MM.1S (cell line): ENCODE measurements around the gene NRG2.

Experiments used
- DNase-seq: peaks from one replicate; pipeline ENCODE4 v3.0.0-alpha.2; 2015
- H2AFZ ChIP-seq: fragments of 300-600 bp; sonication (generic); 2 replicates; pipeline ENCODE4 v1.6.0; 2016; ENCODE audit warnings: antibody characterized with exemption, low read length
- H3F3A ChIP-seq: fragments of 300-600 bp; sonication (generic); 2 replicates; pipeline ENCODE4 v1.6.1; 2016; ENCODE audit warnings: mild to moderate bottlenecking, antibody characterized with exemption, low read length, moderate library complexity, mixed read lengths; ENCODE audit not compliant: insufficient read depth
- H3K27ac ChIP-seq: fragments of 300-600 bp; sonication (generic); 2 replicates; pipeline ENCODE4 v1.5.1; 2016; ENCODE audit warnings: mild to moderate bottlenecking, low read length
- H3K27me3 ChIP-seq: fragments of 300-600 bp; sonication (generic); replicated peaks from 2 replicates; pipeline ENCODE4 v1.6.0; 2016; ENCODE audit warnings: low read length; ENCODE audit not compliant: insufficient read depth
- H3K36me3 ChIP-seq: fragments of 300-600 bp; sonication (generic); replicated peaks from 2 replicates; pipeline ENCODE4 v1.6.1; 2016; ENCODE audit warnings: mild to moderate bottlenecking, low read length, mixed read lengths; ENCODE audit not compliant: insufficient read depth
- H3K4me1 ChIP-seq: fragments of 300-600 bp; sonication (generic); 2 replicates; pipeline ENCODE4 v1.6.1; 2016; ENCODE audit warnings: low read length, mixed read lengths
- H3K4me2 ChIP-seq: fragments of 300-600 bp; sonication (generic); 2 replicates; pipeline ENCODE4 v1.6.0; 2016; ENCODE audit warnings: low read depth, low read length
- H3K4me3 ChIP-seq: fragments of 300-600 bp; sonication (generic); 2 replicates; pipeline ENCODE4 v1.5.1; 2016; ENCODE audit warnings: low read length, mixed read lengths
- H3K79me2 ChIP-seq: fragments of 300-600 bp; sonication (generic); 2 replicates; pipeline ENCODE4 v1.6.1; 2016; ENCODE audit warnings: mixed run types, low read length, mixed read lengths
- H3K9ac ChIP-seq: fragments of 300-600 bp; sonication (generic); 2 replicates; pipeline ENCODE4 v1.6.1; 2016; ENCODE audit warnings: low read length, mixed read lengths
- H3K9me2 ChIP-seq: fragments of 300-600 bp; sonication (generic); replicated peaks from 2 replicates; pipeline ENCODE4 v1.6.1; 2016; ENCODE audit warnings: mild to moderate bottlenecking, low read length, mixed read lengths; ENCODE audit not compliant: insufficient read depth
- H3K9me3 ChIP-seq: fragments of 300-600 bp; sonication (generic); replicated peaks from 2 replicates; pipeline ENCODE4 v1.6.1; 2016; ENCODE audit warnings: mild to moderate bottlenecking, low read length, mixed read lengths; ENCODE audit not compliant: insufficient read depth
- H4K20me1 ChIP-seq: fragments of 300-600 bp; sonication (generic); 2 replicates; pipeline ENCODE4 v1.6.1; 2016; ENCODE audit warnings: mild to moderate bottlenecking, low read length, moderate library complexity, mixed read lengths; ENCODE audit not compliant: insufficient read depth
- EZH2 ChIP-seq: fragments of 300-600 bp; sonication (generic); optimal IDR thresholded peaks from 2 replicates; pipeline ENCODE3; 2017; ENCODE audit warnings: low read depth, mild to moderate bottlenecking, antibody characterized with exemption, low read length, mixed read lengths
- EZH2phosphoT487 ChIP-seq: fragments of 300-600 bp; sonication (generic); IDR thresholded peaks from 2 replicates; pipeline ENCODE4 v1.6.1; 2018; ENCODE audit warnings: antibody characterized with exemption, low read length
- TF ChIP-seq, protein P1 (sequence below): fragments of 300-600 bp; sonication (generic); IDR thresholded peaks from 2 replicates; pipeline ENCODE4 v1.5.1; 2016; ENCODE audit warnings: antibody characterized with exemption, low read length, mixed read lengths

Gene NRG2

DNA sequence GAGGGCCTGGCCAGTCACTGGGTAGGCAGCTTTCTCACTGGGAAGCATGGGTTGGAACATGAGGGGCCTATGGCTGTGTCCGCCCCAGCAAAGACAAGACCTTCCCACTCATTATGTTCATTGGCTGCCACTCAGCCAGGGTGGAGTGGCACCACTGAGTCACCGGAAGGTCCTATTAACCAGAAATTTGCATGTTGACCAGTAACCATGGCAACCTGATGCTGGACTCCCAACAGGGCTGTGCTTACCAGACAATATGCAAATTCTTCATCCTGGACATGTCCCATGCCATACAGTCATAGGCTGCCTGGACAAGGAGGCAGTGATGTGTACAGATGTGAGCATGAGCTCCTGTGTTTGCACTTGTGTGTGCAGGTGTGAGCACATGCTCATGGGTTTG is 180.8 kb downstream of the NRG2 start:
- Histone ChIP-seq H3K27ac (no peak overlapping the region), H3K9me3 (no peaks in the 10 kb centered on the region), H3K36me3 (no peaks in the 10 kb centered on the region), H3K4me3 (no peak overlapping the region), H3F3A (no peaks in the 10 kb centered on the region), H3K9ac (no peak overlapping the region), H3K9me2 (no peaks in the 10 kb centered on the region), H3K4me2 (no peak overlapping the region), H4K20me1 (no peaks in the 10 kb centered on the region), H3K27me3 (no peaks in the 10 kb centered on the region), H3K79me2 (no peaks in the 10 kb centered on the region), H3K4me1 (0 out of 2 replicates have a peak, but pooled peaks cover 4% of the 10 kb centered on the region), H2AFZ (no peak overlapping the region)
- DNase-seq: no peak
- TF ChIP-seq, protein P1, sequence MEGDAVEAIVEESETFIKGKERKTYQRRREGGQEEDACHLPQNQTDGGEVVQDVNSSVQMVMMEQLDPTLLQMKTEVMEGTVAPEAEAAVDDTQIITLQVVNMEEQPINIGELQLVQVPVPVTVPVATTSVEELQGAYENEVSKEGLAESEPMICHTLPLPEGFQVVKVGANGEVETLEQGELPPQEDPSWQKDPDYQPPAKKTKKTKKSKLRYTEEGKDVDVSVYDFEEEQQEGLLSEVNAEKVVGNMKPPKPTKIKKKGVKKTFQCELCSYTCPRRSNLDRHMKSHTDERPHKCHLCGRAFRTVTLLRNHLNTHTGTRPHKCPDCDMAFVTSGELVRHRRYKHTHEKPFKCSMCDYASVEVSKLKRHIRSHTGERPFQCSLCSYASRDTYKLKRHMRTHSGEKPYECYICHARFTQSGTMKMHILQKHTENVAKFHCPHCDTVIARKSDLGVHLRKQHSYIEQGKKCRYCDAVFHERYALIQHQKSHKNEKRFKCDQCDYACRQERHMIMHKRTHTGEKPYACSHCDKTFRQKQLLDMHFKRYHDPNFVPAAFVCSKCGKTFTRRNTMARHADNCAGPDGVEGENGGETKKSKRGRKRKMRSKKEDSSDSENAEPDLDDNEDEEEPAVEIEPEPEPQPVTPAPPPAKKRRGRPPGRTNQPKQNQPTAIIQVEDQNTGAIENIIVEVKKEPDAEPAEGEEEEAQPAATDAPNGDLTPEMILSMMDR: no peak
- TF ChIP-seq EZH2phosphoT487: no peak
- no peak for TF ChIP-seq EZH2

DNA sequence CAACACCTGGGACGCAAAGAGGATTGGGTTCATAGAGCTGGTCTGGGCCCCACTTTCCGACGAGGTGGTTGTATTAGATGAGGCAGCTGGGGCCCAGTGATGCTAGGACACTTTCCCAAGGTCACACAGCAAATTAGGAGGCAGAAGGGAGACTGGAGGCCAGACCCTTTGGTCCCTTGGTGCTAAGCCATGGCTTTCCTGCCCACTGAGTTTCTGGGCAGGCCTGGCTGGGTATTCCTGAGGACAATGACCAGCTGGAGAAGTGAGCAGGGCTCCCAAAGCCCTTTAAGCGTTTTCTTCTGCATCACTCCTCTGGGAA is 181.3 kb downstream of the NRG2 start:
- H3K9me3 ChIP-seq: no peaks in the 10 kb centered on the region
- no peaks in the 10 kb centered on the region for H3K36me3 ChIP-seq
- H3K4me3 ChIP-seq: no peak overlapping the region
- H3K9ac ChIP-seq: no peak overlapping the region
- 0 out of 2 replicates have a peak, but pooled peaks cover 4% of the 10 kb centered on the region for H3K4me1 ChIP-seq
- no peak overlapping the region for H3K27ac ChIP-seq
- no peaks in the 10 kb centered on the region for H3K9me2 ChIP-seq
- no peaks in the 10 kb centered on the region for H4K20me1 ChIP-seq
- H3K27me3 ChIP-seq: no peaks in the 10 kb centered on the region
- no peak overlapping the region for H3K4me2 ChIP-seq
- no peaks in the 10 kb centered on the region for H3K79me2 ChIP-seq
- DNase-seq: no peak
- H3F3A ChIP-seq: no peaks in the 10 kb centered on the region
- no peak overlapping the region for H2AFZ ChIP-seq
- TF ChIP-seq, protein P1: no peak
- TF ChIP-seq EZH2phosphoT487: no peak
- TF ChIP-seq EZH2: no peak

DNA sequence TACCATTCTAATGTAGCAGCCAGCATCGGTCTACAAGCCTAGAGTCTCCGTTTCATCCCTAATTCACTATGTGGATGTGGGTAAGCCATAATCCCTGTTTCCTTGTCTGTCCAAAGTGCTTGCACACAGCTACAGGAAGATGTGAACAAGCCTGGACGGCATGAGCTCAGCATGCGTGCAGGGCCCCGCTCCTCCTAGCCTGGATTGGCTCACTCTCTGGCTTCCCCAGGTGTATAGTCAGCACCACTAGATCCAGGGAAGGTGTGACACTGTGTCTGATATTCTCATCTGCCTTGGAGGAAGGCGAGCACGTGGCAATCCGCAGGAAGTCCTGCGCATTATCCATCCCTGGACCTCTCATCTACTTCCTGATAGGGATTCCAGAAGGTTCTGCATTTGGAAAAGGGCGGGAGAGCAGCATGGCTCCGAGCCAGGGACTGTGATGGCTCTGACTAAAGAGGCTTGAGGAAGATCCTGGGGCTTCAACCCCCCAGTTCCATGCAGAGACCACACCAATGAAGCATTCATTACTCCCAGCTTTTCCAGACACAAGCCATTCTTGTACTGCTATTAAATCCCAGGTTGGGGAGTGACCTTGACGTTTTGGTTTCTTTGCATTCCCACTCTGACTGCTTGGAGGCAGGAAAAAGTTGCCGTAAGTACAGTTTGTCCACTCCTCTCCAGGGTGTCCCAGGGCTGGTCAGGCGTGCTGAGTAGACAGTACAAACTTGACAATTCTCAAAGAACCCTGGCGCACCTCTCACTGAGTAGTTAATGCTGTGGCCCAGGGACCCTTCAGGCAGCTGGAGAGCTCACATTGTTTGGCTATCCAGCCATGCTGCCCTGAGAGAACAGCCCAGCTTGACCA is 181.8 kb downstream of the NRG2 start:
- Histone ChIP-seq H3K79me2 (no peaks in the 10 kb centered on the region), H3K4me3 (no peak overlapping the region), H3F3A (no peaks in the 10 kb centered on the region), H3K36me3 (no peaks in the 10 kb centered on the region), H4K20me1 (no peaks in the 10 kb centered on the region), H3K4me1 (0 out of 2 replicates have a peak, but pooled peaks cover 4% of the 10 kb centered on the region), H2AFZ (no peak overlapping the region), H3K27me3 (no peaks in the 10 kb centered on the region), H3K9me3 (no peaks in the 10 kb centered on the region), H3K27ac (no peak overlapping the region), H3K4me2 (no peak overlapping the region), H3K9ac (no peak overlapping the region), H3K9me2 (no peaks in the 10 kb centered on the region)
- no peak for DNase-seq
- TF ChIP-seq EZH2 (no peak), EZH2phosphoT487 (no peak)
- TF ChIP-seq, protein P1: no peak
